CD8-positive, alpha-beta memory T cell (primary cell): ENCODE results near the gene RUNX3. TPM values are rescaled to one million over a fixed set of nuclear protein-coding genes. Genes with fewer than 3 reads are reported as not detected.
"Not testable (repeated sequence)": the region's sequence is repeated elsewhere in the genome, so short reads cannot be mapped to it uniquely, and the experiment has no call there.

ENCODE experiments used
- CTCF ChIA-PET: fragments of 350-600 bp; sonication (Branson Sonifier 250); formaldehyde crosslinking; loops from one replicate; lab custom pipeline; 2021; ENCODE audit warnings: antibody characterized with exemption; lab: Charles Lee
- POLR2A ChIA-PET: fragments of 350-600 bp; sonication (Branson Sonifier 250); formaldehyde crosslinking; loops from one replicate; lab custom pipeline; 2021; ENCODE audit warnings: antibody characterized with exemption; lab: Charles Lee
- DNase-seq, 5 donors: peaks; one replicate each; pipeline versions ENCODE4 v3.0.0 to v3.0.0-alpha.2; 2020 to 2022; ENCODE audit warnings: mixed read lengths in 1 of 5
- H3K27ac ChIP-seq: one replicate; pipeline ENCODE4 v1.7.0; 2013; ENCODE audit warnings: low read depth, mild to moderate bottlenecking, low read length, moderate library complexity
- H3K27me3 ChIP-seq: 2 replicates; pipeline ENCODE4 v1.7.0; 2013; ENCODE audit warnings: low read length, mild to moderate bottlenecking; ENCODE audit not compliant: insufficient read depth, poor library complexity, severe bottlenecking
- H3K36me3 ChIP-seq: 2 replicates; pipeline ENCODE4 v1.7.0; 2013; ENCODE audit warnings: mild to moderate bottlenecking, low read length, moderate library complexity; ENCODE audit not compliant: insufficient read depth
- H3K4me1 ChIP-seq: 2 replicates; pipeline ENCODE4 v1.7.0; 2013; ENCODE audit warnings: mild to moderate bottlenecking, low read length, moderate library complexity; ENCODE audit not compliant: insufficient read depth
- H3K4me3 ChIP-seq: 2 replicates; pipeline ENCODE4 v1.7.0; 2013; ENCODE audit warnings: mild to moderate bottlenecking, low read length
- H3K9me3 ChIP-seq: 2 replicates; pipeline ENCODE4 v1.7.0; 2013; ENCODE audit warnings: mild to moderate bottlenecking, low read length
- H3K27ac Mint-ChIP-seq, 8 donors: one replicate each; pipeline ENCODE4 v1.8.0; 2020 to 2021; ENCODE audit warnings: mixed read lengths in 8 of 8, mild to moderate bottlenecking in 6 of 8, inconsistent platforms in 3 of 8, moderate library complexity in 3 of 8
- H3K27me3 Mint-ChIP-seq, 2 donors: one replicate each; pipeline ENCODE4 v1.8.0; 2020 to 2021; ENCODE audit warnings: mixed read lengths in 2 of 2, mild to moderate bottlenecking in 1 of 2, moderate library complexity in 1 of 2
- H3K36me3 Mint-ChIP-seq, 3 donors: one replicate each; pipeline ENCODE4 v1.8.0; 2020 to 2021; ENCODE audit warnings: mixed read lengths in 3 of 3, inconsistent platforms in 1 of 3, mild to moderate bottlenecking in 1 of 3
- H3K4me1 Mint-ChIP-seq, 3 donors: one replicate each; pipeline ENCODE4 v1.8.0; 2020 to 2021; ENCODE audit warnings: mixed read lengths in 3 of 3, inconsistent platforms in 1 of 3, mild to moderate bottlenecking in 1 of 3
- H3K4me3 Mint-ChIP-seq, 7 donors: one replicate each; pipeline ENCODE4 v1.8.0; 2020 to 2021; ENCODE audit warnings: mixed read lengths in 7 of 7, mild to moderate bottlenecking in 6 of 7, moderate library complexity in 4 of 7, inconsistent platforms in 2 of 7
- H3K9me3 Mint-ChIP-seq, 5 donors: one replicate each; pipeline ENCODE4 v1.8.0; 2020 to 2022; ENCODE audit warnings: mixed read lengths in 5 of 5, mild to moderate bottlenecking in 3 of 5, moderate library complexity in 2 of 5, inconsistent platforms in 1 of 5
- polyA plus RNA-seq: library from polyadenylated mRNA; unstranded; fragments of 300-500 nt; fragmentation: Illumina TruSeq; gene quantifications from one replicate; pipeline ENCODE4 v1.2.3, GENCODE V29; 2021
- total RNA-seq, 2 experiments: library from RNA; stranded (reverse); gene quantifications; one replicate each; pipeline ENCODE4 v1.2.3, GENCODE V29; 2021

RUNX3 gene
- total and polyA plus RNA-seq, 3 experiments from 2014 or later, result 107 to 241 (median 218) TPM

DNA sequence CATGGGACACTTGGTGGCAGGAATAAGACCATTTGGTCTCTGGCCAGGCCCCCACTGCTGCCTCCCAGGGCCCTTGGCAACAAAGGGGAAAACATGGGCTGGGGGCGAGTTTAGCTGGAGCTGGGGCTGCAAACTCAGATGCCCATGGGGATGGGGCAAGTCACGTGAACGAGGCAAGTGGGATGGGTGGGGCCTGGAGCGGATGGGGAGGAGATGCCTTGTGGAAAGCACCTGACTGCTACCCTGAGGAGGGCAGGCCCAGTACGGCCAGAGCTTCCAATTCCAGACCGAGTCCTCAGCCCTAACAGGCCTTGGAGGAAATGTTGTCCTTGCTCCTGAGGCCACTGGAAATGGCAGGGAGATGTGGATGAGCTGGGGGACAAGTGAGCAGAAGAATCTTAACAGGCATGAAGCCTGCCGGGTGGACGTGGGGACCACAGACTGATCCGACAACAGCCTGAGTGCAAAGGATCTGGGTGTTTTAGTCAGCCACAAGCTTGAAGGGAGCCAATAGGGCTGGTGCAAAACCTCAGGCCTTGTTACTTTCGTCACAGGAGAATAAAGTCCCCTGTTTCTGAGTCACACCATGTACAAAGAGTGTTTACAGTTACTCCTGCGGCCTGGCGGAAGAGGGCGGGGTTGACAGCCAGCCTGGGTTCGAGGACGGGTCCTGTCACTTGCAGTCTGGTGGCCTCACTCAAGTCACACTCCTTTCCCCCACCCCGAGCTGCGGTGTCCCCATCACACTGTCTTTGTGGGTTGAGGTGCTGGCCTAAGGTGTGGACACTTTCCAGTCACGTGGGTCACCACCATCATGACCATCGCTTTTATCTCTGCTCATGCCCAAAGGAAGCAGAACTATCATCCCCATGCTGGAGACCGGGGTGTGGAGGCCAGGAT, 19.1 kb downstream of the RUNX3 start:
- CTCF ChIA-PET, result interaction anchor here (0.6 to 11.0 kb wide), 12 partner anchors 13 to 298 kb away, joined by 3 to 171 read pairs (median 6); partner anchors contain the start of gene RUNX3
- DNase-seq, result peak; percentile 80 to 97 (median 90)
- peaks cover 0 to 4% (median 0%) of the 10 kb centered on the region in 5 donors for H3K9me3 Mint-ChIP-seq
- peaks cover 18 to 94% (median 23%) of the 10 kb centered on the region in 3 donors for H3K36me3 Mint-ChIP-seq
- peak overlapping the region; percentile 97 to 100 (median 100) for H3K27ac Mint-ChIP-seq
- H3K9me3 ChIP-seq, result no peaks in the 10 kb centered on the region
- POLR2A ChIA-PET, result interaction anchor here (0.6 to 10.1 kb wide), 14 partner anchors 11 to 927 kb away, joined by 3 to 282 read pairs (median 4); partner anchors contain the start of genes RSRP1 and RUNX3
- peak overlapping the region; percentile 94 for H3K27ac ChIP-seq
- peaks cover 99% of the 10 kb centered on the region for H3K4me1 ChIP-seq
- peaks cover 80 to 100% (median 85%) of the 10 kb centered on the region in 3 donors for H3K4me1 Mint-ChIP-seq
- H3K27me3 ChIP-seq, result no peaks in the 10 kb centered on the region
- H3K36me3 ChIP-seq, result peaks cover 70% of the 10 kb centered on the region
- peaks cover 0 to 5% of the 10 kb centered on the region in 2 donors for H3K27me3 Mint-ChIP-seq
- H3K4me3 Mint-ChIP-seq, result peak overlapping the region; percentile 64 to 82 (median 79)
- H3K4me3 ChIP-seq, result peak overlapping the region; percentile 32

DNA sequence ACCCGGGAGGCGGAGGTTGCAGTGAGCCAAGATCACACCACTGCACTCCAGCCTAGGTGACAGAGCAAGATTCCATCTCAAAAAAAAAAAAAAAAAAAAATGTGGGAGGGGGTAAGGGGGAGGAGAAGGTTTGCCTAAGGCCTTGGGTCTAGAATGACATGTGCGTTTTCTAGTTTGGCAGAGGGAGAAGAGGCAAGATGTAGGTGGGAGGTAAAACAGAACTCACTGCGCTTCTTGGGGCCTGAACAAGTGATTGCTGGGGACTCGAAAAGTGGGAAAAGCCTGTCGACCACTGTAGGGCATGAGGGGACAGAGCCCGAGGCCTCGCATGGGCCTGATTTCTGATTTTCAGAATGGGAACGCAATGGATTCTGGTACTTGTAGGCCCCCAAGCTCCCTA, 19.9 kb downstream of the RUNX3 start:
- Mint-ChIP-seq H3K4me1 (peaks cover 72 to 100% (median 82%) of the 10 kb centered on the region in 3 donors), H3K4me3 (peak overlapping the region; percentile 63 to 82 (median 79)), H3K27ac (peak overlapping the region; percentile 97 to 100 (median 100)), H3K27me3 (peaks cover 0 to 5% of the 10 kb centered on the region in 2 donors), H3K9me3 (peaks cover 0 to 4% (median 0%) of the 10 kb centered on the region in 5 donors), H3K36me3 (peaks cover 18 to 94% (median 21%) of the 10 kb centered on the region in 3 donors)
- ChIA-PET CTCF (interaction anchor here (0.8 to 11.0 kb wide), 7 partner anchors 12 to 190 kb away, joined by 3 to 171 read pairs (median 23); partner anchors contain the start of gene RUNX3), POLR2A (interaction anchor here (0.6 to 10.1 kb wide), 8 partner anchors 11 to 655 kb away, joined by 3 to 282 read pairs (median 4); partner anchors contain the start of genes RSRP1 and RUNX3)
- no peak for DNase-seq
- Histone ChIP-seq H3K27me3 (no peaks in the 10 kb centered on the region), H3K4me1 (peaks cover 98% of the 10 kb centered on the region), H3K27ac (peak overlapping the region; percentile 94), H3K36me3 (peaks cover 77% of the 10 kb centered on the region), H3K4me3 (peak overlapping the region; percentile 32), H3K9me3 (no peaks in the 10 kb centered on the region)

DNA sequence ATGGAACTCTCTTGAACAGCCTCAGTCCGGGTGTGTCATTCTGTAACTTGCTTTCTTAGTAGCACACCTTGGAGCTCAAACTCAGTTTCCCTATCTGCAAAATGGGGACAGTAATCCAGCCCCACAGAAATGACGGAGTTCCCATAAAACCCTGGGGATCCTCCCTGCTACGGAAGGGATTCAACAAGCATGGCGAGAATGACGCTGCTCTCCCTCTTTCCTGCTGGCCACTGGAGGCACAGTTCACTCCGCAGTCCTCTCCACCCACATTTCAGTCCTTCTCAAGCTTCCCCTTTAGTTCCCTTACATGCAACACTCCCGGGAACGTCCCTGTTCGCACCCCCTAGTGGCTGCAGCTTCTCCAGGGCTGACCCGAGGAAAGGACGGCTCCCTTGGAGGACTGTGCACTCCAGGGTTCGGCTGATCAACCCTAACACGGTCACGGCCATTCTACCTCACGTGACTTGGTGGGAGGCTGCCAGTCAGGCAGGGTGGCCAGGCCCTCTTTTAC, 20.6 kb downstream of the RUNX3 start:
- peaks cover 66 to 96% (median 75%) of the 10 kb centered on the region in 3 donors for H3K4me1 Mint-ChIP-seq
- DNase-seq, result no peak
- H3K9me3 ChIP-seq, result no peaks in the 10 kb centered on the region
- H3K36me3 ChIP-seq, result peaks cover 79% of the 10 kb centered on the region
- peak overlapping the region; percentile 94 for H3K27ac ChIP-seq
- H3K27me3 Mint-ChIP-seq, result peaks cover 0 to 4% of the 10 kb centered on the region in 2 donors
- no peaks in the 10 kb centered on the region for H3K27me3 ChIP-seq
- peak overlapping the region; percentile 97 to 100 (median 100) for H3K27ac Mint-ChIP-seq
- H3K4me1 ChIP-seq, result peaks cover 96% of the 10 kb centered on the region
- ChIA-PET POLR2A (interaction anchor here (4.2 to 10.1 kb wide), 2 partner anchors 10 to 16 kb away, joined by 36 to 282 read pairs; partner anchors contain the start of gene RUNX3), CTCF (interaction anchor here (1.0 to 11.0 kb wide), 6 partner anchors 12 to 127 kb away, joined by 3 to 171 read pairs (median 16); partner anchors contain the start of gene RUNX3)
- no peak overlapping the region for H3K4me3 ChIP-seq
- H3K4me3 Mint-ChIP-seq, result peak overlapping the region; percentile 11 to 79 (median 53)
- H3K9me3 Mint-ChIP-seq, result peaks cover 0 to 4% (median 0%) of the 10 kb centered on the region in 5 donors
- H3K36me3 Mint-ChIP-seq, result peaks cover 14 to 94% (median 18%) of the 10 kb centered on the region in 3 donors

DNA sequence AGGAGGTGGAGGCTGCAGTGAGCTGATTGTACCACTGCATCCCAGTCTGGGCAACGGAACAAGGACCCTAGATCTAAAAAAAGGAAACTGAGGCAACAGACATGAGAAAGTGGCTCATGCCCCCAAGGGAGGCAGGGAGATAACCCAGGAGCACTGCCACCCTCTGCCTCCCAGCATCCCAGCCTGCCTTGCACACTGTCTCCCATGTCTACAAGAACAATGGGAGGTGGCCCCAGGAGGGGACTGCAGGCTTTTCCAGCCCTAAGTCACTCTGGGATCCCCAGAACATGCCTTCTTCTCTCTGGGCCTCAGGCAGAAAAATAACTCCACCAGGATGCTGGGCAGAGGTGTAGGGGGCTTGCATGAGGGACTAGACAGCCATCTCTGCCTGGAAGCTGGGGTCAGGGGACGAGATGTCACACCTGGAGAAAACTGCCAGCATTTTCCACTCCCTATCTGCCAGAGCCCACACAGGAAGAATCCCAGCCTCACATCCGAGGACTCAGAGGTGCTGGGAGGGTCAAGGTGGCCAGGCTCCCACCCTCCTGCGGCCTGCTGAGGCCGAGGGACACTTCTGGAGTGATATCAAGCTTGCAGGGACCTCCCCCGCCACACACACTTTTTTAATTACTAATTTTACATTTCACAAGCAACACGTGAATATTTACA, 21.4 kb downstream of the RUNX3 start:
- CTCF ChIA-PET, result interaction anchor here (1.0 to 11.0 kb wide), 5 partner anchors 11 to 128 kb away, joined by 3 to 171 read pairs (median 4); partner anchors contain the start of gene RUNX3
- Histone ChIP-seq H3K4me3 (no peak overlapping the region), H3K4me1 (peaks cover 89% of the 10 kb centered on the region), H3K27me3 (no peaks in the 10 kb centered on the region), H3K27ac (peak overlapping the region; percentile 94), H3K9me3 (no peaks in the 10 kb centered on the region), H3K36me3 (peaks cover 81% of the 10 kb centered on the region)
- Mint-ChIP-seq H3K36me3 (peaks cover 14 to 94% (median 18%) of the 10 kb centered on the region in 3 donors), H3K4me1 (peaks cover 66 to 96% (median 77%) of the 10 kb centered on the region in 3 donors), H3K27ac (peak overlapping the region; percentile 81 to 100 (median 99)), H3K9me3 (peaks cover 0 to 4% (median 0%) of the 10 kb centered on the region in 5 donors), H3K27me3 (peaks cover 0 to 4% of the 10 kb centered on the region in 2 donors), H3K4me3 (peak overlapping the region in 6 of 7 donors; percentile 23 to 77 (median 28))
- POLR2A ChIA-PET, result interaction anchor here (10.1 kb wide), 1 partner anchor 17 kb away, joined by 282 read pairs; the partner anchor contains the start of gene RUNX3
- peak in 1 of 5 donors; percentile 36 for DNase-seq

DNA sequence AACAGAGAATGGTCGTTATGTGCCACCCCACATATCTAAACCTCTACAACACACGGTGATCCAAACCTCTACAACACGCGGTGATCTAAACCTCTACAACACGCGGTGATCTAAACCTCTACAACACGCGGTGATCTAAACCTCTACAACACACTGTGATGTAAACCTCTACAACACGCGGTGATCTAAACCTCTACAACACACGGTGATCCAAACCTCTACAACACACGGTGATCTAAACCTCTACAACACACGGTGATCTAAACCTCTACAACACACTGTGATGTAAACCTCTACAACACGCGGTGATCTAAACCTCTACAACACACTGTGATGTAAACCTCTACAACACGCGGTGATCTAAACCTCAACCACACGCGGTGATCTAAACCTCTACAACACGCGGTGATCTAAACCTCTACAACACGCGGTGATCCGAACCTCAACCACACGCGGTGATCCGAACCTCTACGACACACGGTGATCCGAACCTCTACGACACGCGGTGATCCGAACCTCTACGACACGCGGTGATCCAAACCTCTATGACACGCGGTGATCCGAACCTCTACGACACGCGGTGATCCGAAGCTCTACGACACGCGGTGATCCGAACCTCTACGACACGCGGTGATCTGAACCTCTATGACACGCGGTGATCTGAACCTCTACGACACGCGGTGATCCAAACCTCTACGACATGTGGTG, 22.3 kb downstream of the RUNX3 start:
- CTCF ChIA-PET, result interaction anchor here (11.0 kb wide), 1 partner anchor 18 kb away, joined by 171 read pairs; the partner anchor contains the start of gene RUNX3
- H3K4me3 ChIP-seq, H3K9me3 Mint-ChIP-seq, H3K27me3 Mint-ChIP-seq, POLR2A ChIA-PET, H3K27ac ChIP-seq, H3K9me3 ChIP-seq, H3K27me3 ChIP-seq: not testable (repeated sequence)
- peak in 1 of 5 donors; percentile 41 for DNase-seq
- H3K27ac Mint-ChIP-seq, result peak overlapping the region; percentile 74 to 100 (median 94)
- H3K36me3 Mint-ChIP-seq, result peaks cover 14 to 94% (median 18%) of the 10 kb centered on the region in 3 donors
- H3K4me1 Mint-ChIP-seq, result peaks cover 58 to 95% (median 73%) of the 10 kb centered on the region in 3 donors
- peaks cover 78% of the 10 kb centered on the region for H3K36me3 ChIP-seq
- peaks cover 79% of the 10 kb centered on the region for H3K4me1 ChIP-seq
- H3K4me3 Mint-ChIP-seq, result peak overlapping the region; percentile 13 to 77 (median 64)

DNA sequence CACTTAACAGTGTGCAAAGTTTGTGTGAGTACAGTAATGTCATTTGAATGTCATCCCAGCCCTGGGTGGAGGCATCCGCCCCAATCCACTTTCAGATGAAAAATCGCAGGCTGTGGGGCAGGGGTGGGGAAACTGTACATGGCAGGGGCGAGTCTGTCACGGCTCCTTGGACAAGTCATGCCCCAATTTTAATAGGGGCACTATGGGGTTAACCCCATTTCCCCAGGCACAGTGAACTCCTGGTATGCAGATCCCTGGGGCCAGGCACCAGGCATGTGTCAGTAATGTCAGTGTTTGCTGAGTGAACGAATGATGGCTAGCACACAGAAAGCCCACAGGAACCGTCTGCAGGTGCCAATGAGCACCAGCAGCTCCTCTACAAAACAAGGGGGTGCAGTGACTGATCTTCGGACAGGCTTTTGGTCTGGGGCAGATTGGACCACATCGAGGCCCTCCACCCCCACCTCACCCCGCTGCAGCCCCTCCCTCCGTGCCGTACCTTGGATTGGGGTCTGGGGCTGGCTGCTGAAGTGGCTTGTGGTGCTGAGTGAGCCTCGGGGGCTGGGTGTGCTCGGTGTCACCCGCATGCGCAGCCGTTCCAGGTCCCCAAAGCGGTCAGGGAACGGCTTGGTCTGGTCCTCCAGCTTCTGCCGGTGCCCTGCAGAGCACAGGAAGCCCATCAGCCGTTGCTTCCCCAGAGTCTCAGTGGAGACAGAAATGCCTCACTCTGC, 23.2 kb downstream of the RUNX3 start:
- Histone ChIP-seq H3K4me1 (peaks cover 71% of the 10 kb centered on the region), H3K27me3 (no peaks in the 10 kb centered on the region), H3K36me3 (peaks cover 71% of the 10 kb centered on the region), H3K9me3 (no peaks in the 10 kb centered on the region), H3K27ac (no peak overlapping the region), H3K4me3 (no peak overlapping the region)
- peaks cover 0 to 4% of the 10 kb centered on the region in 2 donors for H3K27me3 Mint-ChIP-seq
- peaks cover 10 to 94% (median 18%) of the 10 kb centered on the region in 3 donors for H3K36me3 Mint-ChIP-seq
- peak in 1 of 5 donors; percentile 41 for DNase-seq
- H3K4me1 Mint-ChIP-seq, result peaks cover 50 to 95% (median 66%) of the 10 kb centered on the region in 3 donors
- H3K27ac Mint-ChIP-seq, result peak overlapping the region in 7 of 8 donors; percentile 68 to 100 (median 81)
- CTCF ChIA-PET, result no interaction called here
- POLR2A ChIA-PET, result no interaction called here
- H3K4me3 Mint-ChIP-seq, result peak overlapping the region in 4 of 7 donors; percentile 5 to 66 (median 42)
- peaks cover 0 to 4% (median 0%) of the 10 kb centered on the region in 5 donors for H3K9me3 Mint-ChIP-seq
